BE2C (cell line): ENCODE data around the gene PYM1.
"Not testable (repeated sequence)": the region's sequence is repeated elsewhere in the genome, so short reads cannot be mapped to it uniquely, and the experiment has no call there.

Experiments
- DNase-seq: peaks from one replicate; pipeline ENCODE4 v3.0.0-alpha.2; 2020
- H3K27me3 ChIP-seq: fragments of 250-450 bp; sonication (Bioruptor Pico); 2 replicates; pipeline ENCODE4 v1.5.1; 2020; ENCODE audit warnings: mild to moderate bottlenecking
- H3K36me3 ChIP-seq: fragments of 250-450 bp; sonication (Bioruptor Pico); 2 replicates; pipeline ENCODE4 v1.5.1; 2020; ENCODE audit warnings: mild to moderate bottlenecking
- H3K4me1 ChIP-seq: fragments of 250-450 bp; sonication (Bioruptor Pico); 2 replicates; pipeline ENCODE4 v1.5.1; 2020
- H3K4me3 ChIP-seq: 2 replicates; pipeline ENCODE4 v1.5.1; 2011; ENCODE audit warnings: low read depth, low read length
- H3K9me3 ChIP-seq: fragments of 250-450 bp; sonication (Bioruptor Pico); 2 replicates; pipeline ENCODE4 v1.5.1; 2020
- CTCF ChIP-seq: IDR thresholded peaks from 2 replicates; pipeline ENCODE4 v1.5.1; 2012; ENCODE audit warnings: mild to moderate bottlenecking, low read depth, low read length

Gene PYM1

GRCh38 chr12:55865327-55865726, 62.4 kb downstream of the PYM1 start:
- H3K4me1 ChIP-seq = no peaks in the 10 kb centered on the region
- no peak for TF ChIP-seq CTCF
- DNase-seq = no peak
- H3K36me3 ChIP-seq = no peaks in the 10 kb centered on the region
- H3K4me3 ChIP-seq = no peak overlapping the region
- no peaks in the 10 kb centered on the region for H3K9me3 ChIP-seq
- no peaks in the 10 kb centered on the region for H3K27me3 ChIP-seq

GRCh38 chr12:55862931-55863330, 64.8 kb downstream of the PYM1 start:
- not testable (repeated sequence) for H3K4me3 ChIP-seq, H3K36me3 ChIP-seq, H3K27me3 ChIP-seq, DNase-seq, H3K4me1 ChIP-seq, H3K9me3 ChIP-seq

- H3K9me3 ChIP-seq = no peaks in the 10 kb centered on the region
- H3K4me1 ChIP-seq = no peaks in the 10 kb centered on the region
- no peak overlapping the region for H3K4me3 ChIP-seq
- no peak for TF ChIP-seq CTCF
- no peaks in the 10 kb centered on the region for H3K36me3 ChIP-seq
- DNase-seq = no peak
- H3K27me3 ChIP-seq = no peaks in the 10 kb centered on the region
Measured at GRCh38 chr12:55862286-55862685, 65.4 kb downstream of the PYM1 start.

- Histone ChIP-seq H3K9me3 (no peaks in the 10 kb centered on the region), H3K27me3 (no peaks in the 10 kb centered on the region), H3K4me3 (no peak overlapping the region), H3K4me1 (no peaks in the 10 kb centered on the region), H3K36me3 (no peaks in the 10 kb centered on the region)
- TF ChIP-seq CTCF = no peak
- DNase-seq = no peak
Measured at GRCh38 chr12:55861871-55862270, 65.8 kb downstream of the PYM1 start.

GRCh38 chr12:55861396-55861795, 66.3 kb downstream of the PYM1 start:
- Histone ChIP-seq H3K9me3 (no peaks in the 10 kb centered on the region), H3K4me3 (no peak overlapping the region), H3K4me1 (no peaks in the 10 kb centered on the region), H3K36me3 (no peaks in the 10 kb centered on the region), H3K27me3 (no peaks in the 10 kb centered on the region)
- TF ChIP-seq CTCF = no peak
- DNase-seq = no peak

- Histone ChIP-seq H3K27me3 (no peaks in the 10 kb centered on the region), H3K4me3 (no peak overlapping the region), H3K4me1 (no peaks in the 10 kb centered on the region; the same call in 1 of the 2 replicates), H3K36me3 (no peaks in the 10 kb centered on the region), H3K9me3 (no peaks in the 10 kb centered on the region)
- no peak for TF ChIP-seq CTCF
- no peak for DNase-seq
Measured at GRCh38 chr12:55852740-55853139, 75.0 kb downstream of the PYM1 start.
